GM12864 (cell line): Measurements from ENCODE around the gene CEP112.

ENCODE experiments used
- DNase-seq: peaks from one replicate; pipeline ENCODE4 v3.0.0-alpha.2; 2011; ENCODE audit warnings: low read depth
- H3K4me3 ChIP-seq: 2 replicates; pipeline ENCODE4 v1.5.1; 2011; ENCODE audit warnings: mild to moderate bottlenecking, low read depth, low read length, control low read depth
- CTCF ChIP-seq: IDR thresholded peaks from 2 replicates; pipeline ENCODE4 v1.5.1; 2011; ENCODE audit warnings: low read depth, mild to moderate bottlenecking, moderate library complexity, low read length, control low read depth, inconsistent platforms; ENCODE audit errors: missing control alignments

The CEP112 gene

GRCh38 chr17:66230922-66231591 is 39.1 kb upstream of the CEP112 start:
- DNase-seq = no peak
- H3K4me3 ChIP-seq = no peak overlapping the region
- TF ChIP-seq CTCF = no peak

- TF ChIP-seq CTCF = no peak
- no peak for DNase-seq
- no peak overlapping the region for H3K4me3 ChIP-seq
Observed at GRCh38 chr17:66229783-66230538, 38.0 kb upstream of the CEP112 start.

GRCh38 chr17:66228887-66229782 is 37.2 kb upstream of the CEP112 start, which contains the start of gene APOH:
APOH (minus strand) TSS chr17:66229415; CDS start chr17:66229379, 36 bp downstream.
- no peak for DNase-seq
- H3K4me3 ChIP-seq = no peak within 1 kb of the TSS
- TF ChIP-seq CTCF = no peak

GRCh38 chr17:66227212-66228045 is 35.5 kb upstream of the CEP112 start:
- no peak for TF ChIP-seq CTCF
- no peak for DNase-seq
- H3K4me3 ChIP-seq = no peak overlapping the region

GRCh38 chr17:66222798-66223350 is 30.9 kb upstream of the CEP112 start:
- H3K4me3 ChIP-seq = no peak overlapping the region
- no peak for DNase-seq
- TF ChIP-seq CTCF = no peak
